ENCODE data around the gene MALT1.

GRCh38 chr18:58700209-58700608 lies 28.9 kb downstream of the MALT1 start:
- TF ChIP-seq CTCF (IDR thresholded peaks at IDR 0.05) (no peak), POLR2A (IDR thresholded peaks at IDR 0.05) (no peak)
